A549 (cell line): ENCODE measurements around the gene C2orf49. TPM values are rescaled to one million over a fixed set of nuclear protein-coding genes. Genes with fewer than 3 reads are reported as not detected.

Experiments used
- ATAC-seq, 2 experiments: fragments of 200-7000 bp in 1 of 2; fragments of >200 bp in 1 of 2; cut with Nextera tagmentation in 1 of 2; cut with Tn5 transposase in 1 of 2; 3 replicates each; pipeline versions ENCODE4 v1.8.0 to v1.9.1; 2018 to 2020; ENCODE audit warnings: mild to moderate bottlenecking in 1 of 2, moderate library complexity in 1 of 2
- CTCF ChIA-PET: fragments of 300-600 bp; sonication (Branson Sonifier 250); formaldehyde crosslinking; extraction: SDS; loops from one replicate; lab custom pipeline; 2021; ENCODE audit warnings: antibody characterized with exemption, inconsistent platforms; lab: Yijun Ruan, JAX
- POLR2A ChIA-PET: fragments of 350-600 bp; formaldehyde crosslinking; extraction: SDS; loops from one replicate; lab custom pipeline; 2021; ENCODE audit warnings: antibody characterized with exemption, inconsistent platforms; lab: Yijun Ruan, JAX
- DNase-seq, 2 experiments: peaks; one replicate each; pipeline versions ENCODE4 v3.0.0 to v3.0.0-alpha.2; 2011 to 2016; ENCODE audit warnings: low read depth in 1 of 2, low spot score in 1 of 2
- FAIRE-seq: peaks from 2 replicates; lab custom pipeline; 2011; peaks lifted over from hg19 to GRCh38; lab: Jason Lieb, UNC
- H3K27ac ChIP-seq, 2 experiments: fragments of >200 bp; sonication (Bioruptor Twin); formaldehyde crosslinking; 3 replicates each; pipeline ENCODE4 v1.5.1; 2016 to 2017
- H3K4me1 ChIP-seq: fragments of >200 bp; sonication (Bioruptor Twin); formaldehyde crosslinking; 3 replicates; pipeline ENCODE4 v1.6.1; 2016
- H3K4me2 ChIP-seq: fragments of >200 bp; sonication (Bioruptor Twin); formaldehyde crosslinking; 3 replicates; pipeline ENCODE4 v1.6.1; 2016
- H3K4me3 ChIP-seq: fragments of >200 bp; sonication (Bioruptor Twin); formaldehyde crosslinking; 3 replicates; pipeline ENCODE4 v1.5.1; 2016
- H3K9me3 ChIP-seq: fragments of >200 bp; sonication (Bioruptor Twin); formaldehyde crosslinking; 3 replicates; pipeline ENCODE4 v1.6.1; 2016
- BHLHE40 ChIP-seq: IDR thresholded peaks from 2 replicates; pipeline ENCODE4 v1.6.1; 2012; ENCODE audit warnings: low read depth, low read length, inconsistent platforms
- CBX8 ChIP-seq: fragments of 200-600 bp; sonication (generic); IDR thresholded peaks from 2 replicates; pipeline ENCODE4 v1.6.1; 2016
- CHD4 ChIP-seq: fragments of 200-600 bp; sonication (generic); IDR thresholded peaks from 2 replicates; pipeline ENCODE4 v1.6.1; 2016; ENCODE audit warnings: antibody characterized with exemption, mild to moderate bottlenecking, borderline replicate concordance
- EHMT2 ChIP-seq: fragments of 200-600 bp; sonication (generic); IDR thresholded peaks from 2 replicates; pipeline ENCODE4 v1.6.1; 2016; ENCODE audit warnings: antibody characterized with exemption, low read depth, mild to moderate bottlenecking, moderate library complexity
- FOSL2 ChIP-seq, 2 experiments: fragments of 450-650 bp in 1 of 2; fragments of >200 bp in 1 of 2; sonication (Bioruptor Twin) in 1 of 2; formaldehyde crosslinking; IDR thresholded peaks; 2 replicates each; pipeline versions ENCODE4 v1.5.0 to v1.6.1; 2016 to 2020; ENCODE audit warnings: mild to moderate bottlenecking in 1 of 2, moderate library complexity in 1 of 2
- GATA3 ChIP-seq: IDR thresholded peaks from 2 replicates; pipeline ENCODE4 v1.6.1; 2012; ENCODE audit warnings: borderline replicate concordance
- HEYL ChIP-seq: fragments of 250-450 bp; sonication (Bioruptor Pico); IDR thresholded peaks from 2 replicates; pipeline ENCODE4 v1.8.0; 2021; ENCODE audit warnings: mild to moderate bottlenecking, moderate library complexity
- HOXB13 ChIP-seq: fragments of 250-450 bp; sonication (Bioruptor Pico); IDR thresholded peaks from 2 replicates; pipeline ENCODE4 v1.5.0; 2020; ENCODE audit warnings: low read depth, mild to moderate bottlenecking, moderate library complexity
- HOXB5 ChIP-seq: fragments of 250-450 bp; sonication (Bioruptor Pico); IDR thresholded peaks from 2 replicates; pipeline ENCODE4 v1.5.0; 2020; ENCODE audit warnings: mild to moderate bottlenecking, moderate library complexity
- JUNB ChIP-seq: fragments of >200 bp; sonication (Bioruptor Twin); formaldehyde crosslinking; IDR thresholded peaks from 2 replicates; pipeline ENCODE4 v1.6.1; 2016
- MYC ChIP-seq: IDR thresholded peaks from 2 replicates; pipeline ENCODE4 v1.6.1; 2012; ENCODE audit warnings: mild to moderate bottlenecking, inconsistent platforms, low read length, improper control_type of control experiment, borderline replicate concordance
- NR3C1 ChIP-seq: fragments of >200 bp; sonication (Bioruptor Twin); formaldehyde crosslinking; IDR thresholded peaks from 3 replicates; pipeline ENCODE4 v1.6.1; 2017
- PHF8 ChIP-seq: fragments of 200-600 bp; sonication (generic); IDR thresholded peaks from 2 replicates; pipeline ENCODE4 v1.6.1; 2016; ENCODE audit warnings: low read depth, mild to moderate bottlenecking, antibody characterized with exemption, moderate library complexity, borderline replicate concordance
- POLR2A ChIP-seq: IDR thresholded peaks from 2 replicates; pipeline ENCODE4 v1.6.1; 2012; ENCODE audit warnings: mild to moderate bottlenecking, low read length
- RARB ChIP-seq: fragments of 250-450 bp; sonication (Bioruptor Pico); IDR thresholded peaks from 2 replicates; pipeline ENCODE4 v1.8.0; 2021; ENCODE audit warnings: mild to moderate bottlenecking, moderate library complexity
- RFX5 ChIP-seq: fragments of 450-650 bp; IDR thresholded peaks from 2 replicates; pipeline ENCODE4 v1.7.1; 2014; ENCODE audit warnings: antibody characterized with exemption, mild to moderate bottlenecking, moderate library complexity
- SMC3 ChIP-seq: fragments of >200 bp; sonication (Bioruptor Twin); formaldehyde crosslinking; IDR thresholded peaks from 3 replicates; pipeline ENCODE4 v1.6.1; 2018; ENCODE audit warnings: inconsistent platforms
- SREBF2 ChIP-seq: fragments of 450-650 bp; IDR thresholded peaks from 2 replicates; pipeline ENCODE4 v1.6.1; 2014; ENCODE audit warnings: mild to moderate bottlenecking, moderate library complexity
- TP53 ChIP-seq: fragments of 250-450 bp; sonication (Bioruptor Pico); IDR thresholded peaks from 2 replicates; pipeline ENCODE4 v1.5.0; 2021; ENCODE audit warnings: mild to moderate bottlenecking, moderate library complexity
- WGBS: methylation state at CpG from one replicate; pipeline ENCODE4 v1.1.6; 2017; ENCODE audit errors: missing lambda C conversion rate; 5-methylcytosine and 5-hydroxymethylcytosine counted together
- polyA plus RNA-seq, 4 experiments: library from polyadenylated mRNA; depleted of rRNA in 3 of 4; stranded (reverse); fragments of >200 nt; fragmentation: RNase III in 1 of 4; extraction: RNeasy Plus Mini Kit Qiagen cat#74134 plus additional on column Dnase treatment in 1 of 4; gene quantifications; 2 replicates in 3 of 4; 3 replicates in 1 of 4; pipeline ENCODE4 v1.2.3, GENCODE V29; 2011 to 2017
- TF ChIP-seq, protein P1 (sequence below): IDR thresholded peaks from 2 replicates; pipeline ENCODE4 v1.6.1; 2012; ENCODE audit warnings: low read depth, borderline replicate concordance
- TF ChIP-seq, protein P2 (sequence below): fragments of 250-450 bp; sonication (Bioruptor Pico); IDR thresholded peaks from 2 replicates; pipeline ENCODE4 v1.5.0; 2021; ENCODE audit warnings: mild to moderate bottlenecking, moderate library complexity, borderline replicate concordance
- TF ChIP-seq, protein P3 (sequence below): fragments of 200-600 bp; sonication (generic); IDR thresholded peaks from 2 replicates; pipeline ENCODE4 v1.6.1; 2016; ENCODE audit warnings: antibody characterized with exemption, mild to moderate bottlenecking, moderate library complexity

Gene C2orf49
- polyA plus RNA-seq, 2 of the 4 experiments (the other 2 are of a cell fraction): 19.4 to 25.7 TPM

DNA sequence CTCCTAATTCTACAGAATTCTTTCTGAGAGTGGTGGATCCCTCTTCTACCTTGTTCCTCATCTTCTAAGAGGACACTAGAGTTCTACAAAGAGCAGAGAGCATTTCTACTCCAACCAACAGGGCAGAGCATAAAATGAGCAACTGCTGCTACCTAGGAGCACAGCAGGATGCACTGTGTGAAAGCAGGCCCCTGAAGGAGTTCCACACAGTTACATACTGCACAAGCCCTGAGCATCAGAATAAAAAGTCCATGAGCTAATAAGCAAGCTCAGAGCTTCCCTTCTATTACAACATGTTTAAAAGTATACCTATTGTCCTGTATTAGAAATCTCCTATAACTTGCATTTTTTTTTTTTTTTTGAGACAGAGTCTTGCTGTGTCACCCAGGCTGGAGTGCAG, 53.1 kb downstream of the C2orf49 start:
- Histone ChIP-seq H3K4me3 (no peak overlapping the region), H3K27ac (peak overlapping the region; percentile 36 to 56; a peak in 4 of 6 replicates), H3K4me1 (peaks cover 60% of the 10 kb centered on the region), H3K9me3 (no peaks in the 10 kb centered on the region), H3K4me2 (peak overlapping the region; percentile 46; the same call in 2 of the 3 replicates)
- peak; percentile 54 to 58; a peak in 5 of 6 replicates for ATAC-seq
- FAIRE-seq: no peak
- no peak for TF ChIP-seq EHMT2
- no peak for TF ChIP-seq SMC3
- no peak for TF ChIP-seq CBX8
- TF ChIP-seq HEYL (CRISPR knock-in tag): no peak
- TF ChIP-seq GATA3: no peak
- TF ChIP-seq CHD4: no peak
- TF ChIP-seq SREBF2: no peak
- no peak for TF ChIP-seq POLR2A
- TF ChIP-seq RFX5: no peak
- TF ChIP-seq RARB (CRISPR knock-in tag): no peak
- TF ChIP-seq NR3C1: no peak
- TF ChIP-seq MYC: no peak
- TF ChIP-seq HOXB5 (CRISPR knock-in tag): no peak
- TF ChIP-seq JUNB: no peak
- ChIA-PET POLR2A (interaction anchor here (0.6 to 1.1 kb wide), 3 partner anchors 17 to 65 kb away, joined by 3 to 5 read pairs (median 3); no protein-coding TSS in a partner anchor), CTCF (interaction anchor here (0.7 to 2.7 kb wide), 8 partner anchors 10 to 131 kb away, joined by 3 to 12 read pairs (median 4); no protein-coding TSS in a partner anchor)
- no peak for DNase-seq

DNA sequence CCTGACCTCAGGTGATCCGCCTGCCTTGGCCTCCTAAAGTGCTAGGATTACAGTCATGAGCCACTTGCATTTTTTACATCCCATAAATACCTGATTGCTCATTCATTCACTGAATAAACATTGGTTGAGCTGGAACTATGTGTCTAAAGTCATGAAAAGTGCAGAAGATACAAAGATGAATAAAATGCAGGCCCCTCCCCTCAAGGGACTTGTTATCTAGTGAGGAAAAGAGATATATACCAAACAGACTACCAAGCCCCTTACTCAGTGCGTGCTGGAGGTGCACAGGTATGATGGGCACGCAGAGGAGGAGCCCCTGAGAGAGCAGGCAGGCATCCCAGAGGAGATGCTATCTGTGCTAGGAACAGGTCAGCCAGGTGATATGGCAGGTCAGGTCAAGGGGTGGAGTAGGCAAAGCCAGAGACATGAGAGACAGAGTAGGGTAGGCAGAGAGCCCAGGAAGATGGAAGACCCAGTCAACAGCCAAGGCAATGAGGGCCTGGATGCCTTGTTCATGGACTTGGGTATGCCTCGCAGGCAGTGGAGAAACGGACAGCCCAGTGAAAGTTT, 53.8 kb downstream of the C2orf49 start:
- TF ChIP-seq FOSL2 (IDR thresholded peaks at IDR 0.05): no peak
- peak; percentile 46 for TF ChIP-seq FOSL2 (CRISPR knock-in tag; IDR thresholded peaks at IDR 0.05)
- TF ChIP-seq CHD4: no peak
- FAIRE-seq: no peak

DNA sequence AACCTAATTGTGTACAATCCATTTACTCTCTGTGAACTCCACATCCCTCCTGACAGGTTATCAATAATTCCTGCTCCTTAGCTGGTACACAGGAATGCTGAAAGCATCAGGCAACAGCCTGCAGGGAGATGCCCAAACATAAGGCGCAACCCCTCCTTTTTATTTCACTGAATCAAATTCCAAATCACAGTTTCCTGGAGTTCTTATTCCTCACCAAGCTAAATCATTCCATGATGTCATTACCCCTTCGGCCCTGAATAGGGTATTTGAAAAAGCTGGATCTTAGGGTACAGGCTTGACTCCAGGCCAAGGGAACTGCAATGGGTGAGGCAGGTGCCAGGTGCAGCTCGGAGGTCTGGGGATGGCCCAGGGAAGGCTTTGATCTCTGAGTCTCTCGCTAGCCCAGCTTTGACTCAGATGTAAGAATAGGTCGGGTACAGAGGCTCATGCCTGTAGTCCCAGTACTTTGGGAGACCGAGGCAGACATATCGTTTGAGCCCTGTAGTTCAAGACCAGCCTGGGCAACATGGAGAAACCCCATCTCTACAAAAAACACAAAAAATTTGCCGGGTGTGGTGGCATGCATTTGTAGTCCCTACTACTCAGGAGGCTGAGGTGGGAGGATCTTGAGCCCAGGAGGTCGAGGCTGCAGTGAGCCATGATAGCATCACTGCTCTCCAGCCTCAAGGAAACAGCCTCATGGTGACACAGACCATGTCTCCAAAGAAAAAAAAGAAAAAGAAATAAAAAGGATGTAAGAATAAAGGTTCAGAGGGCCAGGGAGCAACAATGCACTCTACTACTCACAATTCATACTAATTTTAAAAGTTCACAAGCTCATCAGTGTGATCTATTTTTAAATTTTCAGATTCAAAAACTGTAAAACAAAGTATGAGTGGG, 54.7 kb downstream of the C2orf49 start:
- TF ChIP-seq, protein P1, sequence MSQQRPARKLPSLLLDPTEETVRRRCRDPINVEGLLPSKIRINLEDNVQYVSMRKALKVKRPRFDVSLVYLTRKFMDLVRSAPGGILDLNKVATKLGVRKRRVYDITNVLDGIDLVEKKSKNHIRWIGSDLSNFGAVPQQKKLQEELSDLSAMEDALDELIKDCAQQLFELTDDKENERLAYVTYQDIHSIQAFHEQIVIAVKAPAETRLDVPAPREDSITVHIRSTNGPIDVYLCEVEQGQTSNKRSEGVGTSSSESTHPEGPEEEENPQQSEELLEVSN: no peak
- no peak for TF ChIP-seq TP53 (CRISPR knock-in tag)
- TF ChIP-seq PHF8: no peak
- TF ChIP-seq POLR2A: no peak
- TF ChIP-seq MYC: no peak
- no peak for TF ChIP-seq HOXB13 (CRISPR knock-in tag)
- no peak for TF ChIP-seq FOSL2 (IDR thresholded peaks at IDR 0.05)
- TF ChIP-seq FOSL2 (CRISPR knock-in tag; IDR thresholded peaks at IDR 0.05): no peak
- TF ChIP-seq NR3C1: no peak
- no peak for TF ChIP-seq HEYL (CRISPR knock-in tag)
- no peak for TF ChIP-seq BHLHE40
- TF ChIP-seq, protein P2, sequence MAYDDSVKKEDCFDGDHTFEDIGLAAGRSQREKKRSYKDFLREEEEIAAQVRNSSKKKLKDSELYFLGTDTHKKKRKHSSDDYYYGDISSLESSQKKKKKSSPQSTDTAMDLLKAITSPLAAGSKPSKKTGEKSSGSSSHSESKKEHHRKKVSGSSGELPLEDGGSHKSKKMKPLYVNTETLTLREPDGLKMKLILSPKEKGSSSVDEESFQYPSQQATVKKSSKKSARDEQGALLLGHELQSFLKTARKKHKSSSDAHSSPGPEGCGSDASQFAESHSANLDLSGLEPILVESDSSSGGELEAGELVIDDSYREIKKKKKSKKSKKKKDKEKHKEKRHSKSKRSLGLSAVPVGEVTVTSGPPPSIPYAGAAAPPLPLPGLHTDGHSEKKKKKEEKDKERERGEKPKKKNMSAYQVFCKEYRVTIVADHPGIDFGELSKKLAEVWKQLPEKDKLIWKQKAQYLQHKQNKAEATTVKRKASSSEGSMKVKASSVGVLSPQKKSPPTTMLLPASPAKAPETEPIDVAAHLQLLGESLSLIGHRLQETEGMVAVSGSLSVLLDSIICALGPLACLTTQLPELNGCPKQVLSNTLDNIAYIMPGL (CRISPR knock-in tag): no peak
- TF ChIP-seq RARB (CRISPR knock-in tag): no peak
- TF ChIP-seq, protein P3, sequence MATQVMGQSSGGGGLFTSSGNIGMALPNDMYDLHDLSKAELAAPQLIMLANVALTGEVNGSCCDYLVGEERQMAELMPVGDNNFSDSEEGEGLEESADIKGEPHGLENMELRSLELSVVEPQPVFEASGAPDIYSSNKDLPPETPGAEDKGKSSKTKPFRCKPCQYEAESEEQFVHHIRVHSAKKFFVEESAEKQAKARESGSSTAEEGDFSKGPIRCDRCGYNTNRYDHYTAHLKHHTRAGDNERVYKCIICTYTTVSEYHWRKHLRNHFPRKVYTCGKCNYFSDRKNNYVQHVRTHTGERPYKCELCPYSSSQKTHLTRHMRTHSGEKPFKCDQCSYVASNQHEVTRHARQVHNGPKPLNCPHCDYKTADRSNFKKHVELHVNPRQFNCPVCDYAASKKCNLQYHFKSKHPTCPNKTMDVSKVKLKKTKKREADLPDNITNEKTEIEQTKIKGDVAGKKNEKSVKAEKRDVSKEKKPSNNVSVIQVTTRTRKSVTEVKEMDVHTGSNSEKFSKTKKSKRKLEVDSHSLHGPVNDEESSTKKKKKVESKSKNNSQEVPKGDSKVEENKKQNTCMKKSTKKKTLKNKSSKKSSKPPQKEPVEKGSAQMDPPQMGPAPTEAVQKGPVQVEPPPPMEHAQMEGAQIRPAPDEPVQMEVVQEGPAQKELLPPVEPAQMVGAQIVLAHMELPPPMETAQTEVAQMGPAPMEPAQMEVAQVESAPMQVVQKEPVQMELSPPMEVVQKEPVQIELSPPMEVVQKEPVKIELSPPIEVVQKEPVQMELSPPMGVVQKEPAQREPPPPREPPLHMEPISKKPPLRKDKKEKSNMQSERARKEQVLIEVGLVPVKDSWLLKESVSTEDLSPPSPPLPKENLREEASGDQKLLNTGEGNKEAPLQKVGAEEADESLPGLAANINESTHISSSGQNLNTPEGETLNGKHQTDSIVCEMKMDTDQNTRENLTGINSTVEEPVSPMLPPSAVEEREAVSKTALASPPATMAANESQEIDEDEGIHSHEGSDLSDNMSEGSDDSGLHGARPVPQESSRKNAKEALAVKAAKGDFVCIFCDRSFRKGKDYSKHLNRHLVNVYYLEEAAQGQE: no peak
- no peak for DNase-seq
- CTCF ChIA-PET: interaction anchor here (0.6 to 3.1 kb wide), 4 partner anchors 24 to 1358 kb away, joined by 3 to 9 read pairs (median 8); no protein-coding TSS in a partner anchor
- H3K9me3 ChIP-seq: no peaks in the 10 kb centered on the region
- H3K4me1 ChIP-seq: peaks cover 60% of the 10 kb centered on the region
- no peak for ATAC-seq
- POLR2A ChIA-PET: interaction anchor here (0.6 kb wide), 1 partner anchor 135 kb away, joined by 4 read pairs; no protein-coding TSS in a partner anchor
- H3K4me2 ChIP-seq: peak overlapping the region; percentile 46
- FAIRE-seq: no peak
- WGBS: 80% methylated on average over 9 of the region's 9 CpGs
- H3K4me3 ChIP-seq: no peak overlapping the region
- peak overlapping the region; percentile 37 to 69; a peak in 4 of 6 replicates for H3K27ac ChIP-seq

More for the DNA sequence above, 53.8 kb downstream of the C2orf49 start:
- POLR2A ChIA-PET: interaction anchor here (0.7 kb wide), 1 partner anchor 62 kb away, joined by 5 read pairs; no protein-coding TSS in a partner anchor
- H3K9me3 ChIP-seq: no peaks in the 10 kb centered on the region
- WGBS: 77% methylated on average over 5 of the region's 5 CpGs
- H3K4me2 ChIP-seq: peak overlapping the region; percentile 46
- H3K4me3 ChIP-seq: no peak overlapping the region
- H3K27ac ChIP-seq: peak overlapping the region; percentile 37 to 69; a peak in 5 of 6 replicates
- H3K4me1 ChIP-seq: peaks cover 61% of the 10 kb centered on the region
- peak in 1 of 2 experiments; percentile 53 for DNase-seq
- peak; percentile 42 to 72; a peak in 5 of 6 replicates for ATAC-seq
- CTCF ChIA-PET: interaction anchor here (1.2 to 2.2 kb wide), 6 partner anchors 11 to 130 kb away, joined by 3 to 8 read pairs (median 4); no protein-coding TSS in a partner anchor
